HTERT RPE-1 (cell line): ENCODE measurements around the gene SYNDIG1.

Source experiments
- in situ Hi-C: fragments of 300-500 bp; cut with MboI; formaldehyde crosslinking; loops from 4 replicates; pipeline ENCODE4 v1.14.3; 2020; ENCODE audit warnings: low sequenced_read_pairs

SYNDIG1 gene

DNA sequence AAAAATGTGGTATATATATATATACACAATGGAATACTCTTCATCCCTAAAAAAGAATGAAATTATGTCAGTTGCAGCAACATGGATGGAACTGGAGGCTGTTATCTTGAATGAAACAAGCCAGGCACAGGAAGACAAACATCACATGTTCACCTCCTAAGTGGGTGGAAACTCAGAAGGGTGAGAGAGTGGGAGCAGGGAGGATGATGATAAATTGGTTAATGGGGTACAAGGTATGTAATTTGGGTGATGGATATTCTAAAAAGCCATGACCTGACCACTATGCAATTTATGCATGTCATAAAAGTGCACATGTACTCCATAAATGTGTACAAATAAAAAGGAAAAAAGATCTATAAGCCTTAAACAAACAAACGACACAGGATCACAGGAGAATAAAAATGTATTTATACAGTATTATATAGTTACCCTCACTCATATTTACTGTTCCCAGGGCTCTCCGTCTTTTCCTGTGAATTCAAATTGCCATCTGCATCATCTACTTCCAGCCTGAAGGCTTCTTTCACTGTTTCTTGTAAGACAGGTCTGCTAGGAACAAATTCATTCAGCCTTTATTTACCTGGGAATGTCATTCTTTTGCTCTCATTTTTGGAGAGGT is 89.8 kb downstream of the SYNDIG1 start:
- in situ Hi-C loops: no loop called here

DNA sequence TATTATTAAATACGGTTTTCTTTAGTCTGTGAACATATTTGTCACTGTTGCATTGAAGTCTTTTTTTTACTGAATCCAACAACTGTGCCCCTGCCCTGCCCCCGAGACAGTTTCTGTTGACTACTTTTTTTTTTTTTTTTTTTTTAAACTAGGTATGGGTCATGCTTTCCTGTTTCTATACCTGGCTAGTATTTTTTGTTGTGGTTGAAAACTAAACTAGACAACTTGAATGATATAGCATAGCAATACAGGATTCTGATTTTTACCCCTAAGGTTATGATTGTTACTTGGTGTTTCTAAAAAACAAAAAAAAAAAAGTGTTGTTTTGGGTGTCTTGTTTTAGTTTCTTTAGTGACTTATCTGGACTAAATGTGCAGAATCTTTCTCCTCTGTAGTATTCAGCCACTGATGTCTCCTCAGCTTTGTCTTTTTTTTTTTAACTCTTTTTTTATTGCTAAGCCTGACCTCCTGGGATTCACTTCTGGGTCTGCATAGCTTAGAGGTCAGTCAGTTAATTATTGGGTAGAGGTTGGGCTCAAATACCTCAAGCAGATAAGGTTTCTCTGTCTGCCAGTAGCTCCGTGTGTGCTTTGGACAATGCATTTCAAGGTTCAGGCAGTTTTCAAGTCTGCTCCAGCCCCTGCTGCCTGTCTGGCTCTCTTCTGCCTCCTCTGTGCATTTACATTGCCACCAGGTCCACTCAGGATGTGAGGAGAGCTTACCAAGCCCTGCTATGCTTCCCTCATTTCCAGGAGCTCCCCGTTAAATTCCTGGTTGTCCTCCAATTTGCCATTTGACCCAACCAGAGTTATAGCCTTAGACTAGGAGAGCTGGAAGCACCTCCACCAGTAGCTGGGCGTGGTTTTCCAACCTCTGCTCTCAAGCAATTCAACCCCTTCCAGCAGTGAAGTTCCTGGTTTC is 91.4 kb downstream of the SYNDIG1 start:
- in situ Hi-C loops: no loop called here

DNA sequence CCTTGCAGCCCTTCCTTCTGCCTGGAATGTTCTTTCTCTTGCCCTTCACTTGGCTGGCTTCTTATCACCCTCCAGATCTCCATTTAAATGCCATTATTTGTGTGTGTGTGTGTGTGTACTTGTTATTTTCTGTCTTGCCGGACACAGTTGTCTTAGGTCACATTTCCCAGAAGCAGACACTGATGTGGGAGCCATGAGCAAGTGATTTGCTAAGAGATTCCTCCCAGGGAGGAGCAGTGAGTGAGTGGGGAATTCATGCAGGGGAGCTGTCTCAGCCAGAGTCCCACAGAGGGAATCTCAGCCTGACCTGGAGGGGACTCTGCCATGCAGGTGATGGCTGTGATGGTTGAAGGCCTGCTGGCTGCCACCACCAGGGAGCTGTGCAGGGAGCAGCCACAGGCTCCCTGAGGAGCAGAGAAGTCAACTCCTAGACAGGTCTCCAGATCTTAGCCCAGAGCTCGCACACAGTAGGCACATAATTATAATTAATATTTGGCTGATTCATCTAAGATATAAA is 96.5 kb downstream of the SYNDIG1 start:
- in situ Hi-C loops: no loop called here

DNA sequence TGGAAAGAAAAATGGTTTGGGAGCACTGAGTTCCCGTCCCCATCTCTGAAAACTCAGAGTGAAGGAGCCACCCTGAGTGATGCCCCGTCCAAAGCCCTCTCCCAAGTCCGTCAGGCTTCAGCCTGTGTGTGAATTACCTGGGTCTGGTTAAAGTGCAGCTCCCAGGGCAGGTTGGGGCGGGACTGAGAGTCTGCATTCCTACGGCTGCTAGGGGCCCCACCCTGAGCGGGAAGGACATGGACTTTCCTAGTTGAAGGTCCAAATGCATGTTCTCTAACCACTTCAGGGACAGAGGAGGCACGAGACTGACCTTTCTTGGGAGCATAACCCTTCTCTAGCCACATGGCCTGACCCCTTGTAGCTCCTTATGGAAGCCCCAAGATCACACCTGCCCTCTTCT is 97.2 kb downstream of the SYNDIG1 start:
- in situ Hi-C loops: no loop called here

DNA sequence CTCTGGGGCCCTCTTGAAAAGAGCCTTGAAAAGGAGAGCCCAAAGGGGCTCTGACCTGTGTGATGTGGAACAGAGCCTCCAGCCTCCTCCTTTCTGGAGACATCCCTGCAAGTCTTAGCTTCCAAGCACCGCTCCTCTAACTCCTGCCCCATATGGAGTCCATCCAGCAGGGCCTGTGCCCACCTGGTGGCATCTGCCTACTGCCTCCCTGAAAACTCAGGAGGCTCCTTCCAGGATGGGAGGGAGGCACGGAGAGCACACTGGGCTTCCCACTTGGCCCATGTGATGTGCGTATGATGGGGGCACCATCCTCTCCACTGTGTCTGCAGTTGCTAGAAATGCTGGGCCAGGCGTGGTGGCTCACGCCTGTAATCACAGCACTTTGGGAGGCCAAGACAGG is 98.1 kb downstream of the SYNDIG1 start:
- in situ Hi-C loops: no loop called here

DNA sequence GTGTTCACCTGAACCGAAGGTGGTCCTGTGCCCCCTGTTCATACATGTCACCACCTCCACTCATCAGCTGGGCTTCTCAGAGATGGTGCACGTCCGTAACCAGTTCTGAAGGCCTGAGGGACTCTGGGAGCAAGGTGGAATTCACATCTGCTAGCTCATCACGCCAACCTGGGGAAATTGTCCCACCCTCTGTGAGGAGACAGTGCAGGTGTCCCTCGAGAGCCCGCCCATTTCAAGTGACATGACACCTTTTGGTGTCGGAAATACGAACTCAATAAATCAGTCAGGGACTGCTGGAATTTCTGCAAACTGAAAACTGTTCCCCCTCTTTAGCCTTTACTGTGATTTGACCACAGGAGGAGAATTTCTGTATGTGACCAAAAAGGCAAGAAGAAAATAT is 99.4 kb downstream of the SYNDIG1 start:
- in situ Hi-C loops: no loop called here

DNA sequence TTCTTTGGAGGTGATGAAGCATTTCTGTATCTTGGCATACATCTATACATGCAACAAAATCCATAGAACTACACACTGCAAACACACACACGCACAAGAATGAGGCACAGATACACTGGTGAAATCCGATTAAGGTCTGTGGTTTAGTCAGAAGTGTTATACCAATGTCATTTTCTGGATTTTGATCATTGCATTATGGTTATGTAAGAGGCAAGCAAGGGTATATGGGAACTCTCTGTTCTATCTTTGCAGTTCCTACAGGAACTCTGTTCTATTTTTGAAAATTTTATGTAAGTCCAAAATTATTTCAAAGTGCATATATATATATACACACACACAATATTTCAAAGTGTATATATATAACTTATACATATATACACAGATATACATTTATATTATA is 101.7 kb downstream of the SYNDIG1 start:
- in situ Hi-C loops: no loop called here

DNA sequence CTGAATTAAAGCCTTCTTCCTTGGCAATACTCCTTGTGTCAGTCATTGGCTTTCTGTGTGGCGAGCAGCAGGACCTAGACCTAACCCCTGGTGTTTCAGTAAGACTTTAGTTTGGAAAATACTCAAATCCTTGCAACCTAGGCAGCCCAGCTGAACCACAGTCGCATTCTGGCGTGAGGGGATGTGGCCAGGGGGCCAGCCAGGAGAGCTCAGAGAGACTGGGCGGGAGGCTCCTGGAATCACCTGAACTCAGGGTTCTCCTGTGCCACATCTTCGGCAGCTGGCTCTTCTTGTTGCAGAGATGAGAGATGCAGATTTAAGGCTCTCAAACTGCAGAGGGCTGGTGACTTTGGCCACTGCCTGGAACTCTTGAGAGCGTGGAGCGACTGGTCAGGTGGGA is 102.7 kb downstream of the SYNDIG1 start:
- in situ Hi-C loops: no loop called here

DNA sequence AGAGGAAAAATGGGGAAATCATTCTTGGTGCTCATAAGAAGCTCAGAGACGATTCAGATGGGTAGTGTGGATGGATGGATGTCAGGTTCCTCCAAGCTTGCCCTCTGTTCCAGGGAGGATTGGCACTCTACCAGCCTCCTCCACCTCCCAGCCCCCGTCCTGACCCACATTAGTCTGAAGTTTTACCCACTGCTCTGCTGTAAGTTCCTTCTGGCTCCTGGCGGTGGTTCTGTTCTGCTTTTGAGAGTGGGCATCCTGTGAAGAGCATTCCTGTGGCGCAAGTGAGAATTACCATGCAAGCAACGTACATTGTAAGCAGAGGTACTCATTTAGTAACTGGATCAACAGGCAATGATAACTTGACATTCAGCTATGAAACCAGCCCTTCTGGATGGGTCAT is 103.4 kb downstream of the SYNDIG1 start:
- in situ Hi-C loops: no loop called here

DNA sequence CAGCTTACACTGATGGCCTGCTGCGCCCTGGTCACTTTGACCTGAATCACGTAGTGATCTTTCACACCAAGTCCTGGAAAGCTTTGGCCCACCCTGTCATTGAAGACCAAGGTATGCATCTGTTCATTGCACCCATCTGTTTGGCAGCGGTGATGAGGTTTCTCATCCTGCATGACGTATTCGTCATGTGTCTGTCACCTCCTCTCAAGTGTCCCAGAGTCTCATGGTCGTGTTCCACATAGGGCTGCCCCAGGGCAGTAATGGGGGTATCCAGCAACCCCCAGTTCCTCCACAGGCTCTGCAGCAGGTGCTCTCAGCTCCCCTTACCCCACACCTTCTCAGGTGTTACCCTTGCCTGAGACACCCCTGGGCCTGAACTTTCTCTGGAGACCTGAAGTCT is 104.1 kb downstream of the SYNDIG1 start:
- in situ Hi-C loops: no loop called here

DNA sequence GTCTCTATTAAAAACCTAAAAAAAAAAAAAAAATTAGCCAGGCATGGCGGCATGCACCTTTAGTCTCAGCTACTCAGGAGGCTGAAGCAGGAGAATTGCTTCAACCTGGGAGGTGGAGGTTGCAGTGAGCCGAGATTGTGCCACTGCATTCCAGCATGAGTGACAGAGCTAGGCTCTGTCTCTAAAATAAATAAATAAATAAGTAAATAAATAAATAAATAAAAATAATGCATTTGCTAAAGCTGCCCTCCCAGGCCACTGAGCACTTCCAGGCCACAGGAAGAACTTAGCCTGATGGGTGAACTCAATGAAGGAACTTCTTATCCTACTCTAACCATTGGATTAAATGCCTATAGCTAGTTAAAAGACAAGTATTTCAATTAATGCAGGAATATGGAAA is 104.9 kb downstream of the SYNDIG1 start:
- in situ Hi-C loops: no loop called here

DNA sequence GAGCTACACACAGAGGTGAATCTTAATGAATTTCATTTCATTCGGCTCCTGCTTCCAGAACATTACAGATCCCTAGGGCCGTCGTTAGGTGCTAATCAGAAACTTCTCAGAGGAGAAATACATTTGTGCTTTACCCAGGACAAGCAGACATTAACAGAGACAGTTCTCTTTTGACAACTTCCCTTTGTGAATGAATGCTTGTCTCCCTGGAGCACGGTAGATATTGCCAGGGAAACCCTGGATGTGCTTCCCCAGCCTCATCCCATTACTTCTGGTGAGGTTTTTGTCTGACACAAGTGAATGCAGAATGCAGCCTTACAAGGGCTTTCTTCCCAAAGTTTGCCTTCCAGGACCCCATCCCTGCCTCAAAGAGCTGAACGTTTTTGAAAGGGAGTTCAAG is 105.4 kb downstream of the SYNDIG1 start:
- in situ Hi-C loops: no loop called here

DNA sequence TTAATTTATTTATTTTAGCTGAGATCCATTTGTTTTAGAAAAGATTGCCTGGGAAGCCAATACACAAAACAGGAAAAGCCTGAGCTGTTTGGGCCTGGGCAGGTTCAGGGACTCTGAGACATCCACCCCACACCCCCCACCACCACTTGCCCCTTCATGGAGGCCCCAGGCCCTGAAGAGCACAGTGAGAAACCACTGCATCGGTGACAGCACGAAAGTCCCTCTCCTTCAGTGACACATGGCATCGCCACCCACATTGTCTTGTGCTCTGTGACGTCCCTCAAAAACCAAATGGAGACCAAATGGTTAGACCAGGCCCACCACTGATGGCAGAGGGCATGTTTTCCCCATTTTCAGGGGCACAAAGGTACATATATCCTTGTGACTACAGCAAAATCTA is 106.4 kb downstream of the SYNDIG1 start:
- in situ Hi-C loops: no loop called here

DNA sequence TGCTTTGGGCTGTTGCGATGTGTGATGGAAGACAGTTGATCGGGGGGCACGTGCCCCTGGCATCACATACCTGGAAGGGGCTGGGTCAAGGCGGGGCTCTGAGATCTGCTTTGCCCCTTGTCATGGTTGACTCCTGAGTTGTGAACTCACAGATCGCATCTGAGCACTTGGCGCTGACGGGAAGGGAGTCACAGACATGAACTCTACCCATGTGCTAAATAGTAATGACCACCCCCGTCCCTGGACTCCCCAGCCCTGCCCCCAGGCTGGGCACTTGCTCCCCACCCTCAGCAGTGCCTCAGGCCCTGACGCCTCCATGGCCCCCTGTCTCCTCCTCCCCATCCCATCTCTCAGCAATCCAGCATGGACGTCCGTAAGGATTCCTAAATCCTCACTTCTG is 107.0 kb downstream of the SYNDIG1 start:
- in situ Hi-C loops: no loop called here

DNA sequence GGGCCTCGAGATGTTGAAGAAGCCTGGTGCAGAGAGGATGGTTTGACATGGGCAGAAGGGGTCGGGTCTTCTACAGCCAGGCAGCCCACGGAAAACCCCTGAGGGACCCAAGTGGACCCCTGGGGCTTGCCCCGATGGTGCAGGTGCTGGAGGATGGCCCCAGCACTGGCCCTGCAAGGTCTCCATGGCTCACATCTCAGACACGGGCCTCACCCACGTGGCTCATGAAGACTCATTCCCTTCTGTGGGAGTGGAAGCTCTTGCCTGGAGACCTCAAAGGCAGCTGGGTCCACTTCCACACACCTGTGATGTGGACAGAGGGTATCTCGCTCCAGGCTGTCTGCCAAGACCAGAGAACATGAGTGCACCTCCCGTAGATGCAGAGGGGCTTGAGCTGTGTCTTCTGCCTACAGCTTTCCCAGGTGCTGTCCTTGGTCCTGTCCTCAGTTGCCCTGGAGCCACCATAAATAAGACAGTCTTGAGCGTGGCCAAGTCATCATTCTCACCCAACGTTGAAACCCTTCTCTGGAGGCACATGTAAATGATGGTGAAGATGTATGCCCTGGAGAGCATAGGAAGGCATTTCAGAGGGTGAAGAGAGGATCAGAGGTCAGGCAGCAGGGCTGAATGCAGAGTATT is 108.0 kb downstream of the SYNDIG1 start:
- in situ Hi-C loops: no loop called here

DNA sequence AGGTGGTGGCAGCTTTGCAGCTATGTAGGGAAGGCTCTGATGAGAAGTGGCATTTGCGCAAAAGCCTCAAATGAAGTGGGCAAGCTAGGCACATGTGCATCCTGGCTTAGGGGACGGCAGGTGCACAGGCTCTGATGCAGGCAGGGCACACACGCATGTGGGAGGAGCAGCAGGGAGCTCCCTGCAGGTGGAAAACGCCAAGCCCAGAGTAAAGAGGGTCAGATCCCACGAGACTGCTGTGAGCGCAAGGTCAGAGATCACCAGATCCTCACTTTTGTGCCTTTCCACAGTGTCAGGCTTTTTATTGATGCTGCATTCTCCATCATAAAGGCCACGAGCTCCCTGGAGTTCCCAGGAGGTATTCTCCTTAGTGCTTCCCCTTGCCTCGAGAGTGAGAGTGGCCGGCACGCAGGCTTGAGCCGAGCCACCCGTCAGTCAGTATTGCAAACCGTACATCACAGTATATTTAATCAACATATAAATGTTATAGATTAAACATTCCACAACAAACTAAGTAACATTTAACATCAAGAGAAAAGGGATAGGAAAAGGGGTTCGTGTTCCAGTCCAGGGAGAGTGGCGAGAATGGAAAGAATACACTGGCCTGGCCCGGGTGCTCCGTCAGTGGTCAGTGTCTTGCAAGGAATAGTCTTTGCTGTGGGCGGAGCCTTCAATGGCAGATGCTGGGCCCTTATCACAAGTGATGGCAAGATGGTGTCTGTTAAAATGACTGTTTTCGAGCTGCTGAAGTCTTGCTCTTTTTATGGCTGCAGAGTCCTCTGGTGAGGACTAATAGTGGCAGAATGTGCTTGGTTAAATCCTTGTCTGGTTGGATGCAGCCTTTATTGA is 109.4 kb downstream of the SYNDIG1 start:
- in situ Hi-C loops: no loop called here

DNA sequence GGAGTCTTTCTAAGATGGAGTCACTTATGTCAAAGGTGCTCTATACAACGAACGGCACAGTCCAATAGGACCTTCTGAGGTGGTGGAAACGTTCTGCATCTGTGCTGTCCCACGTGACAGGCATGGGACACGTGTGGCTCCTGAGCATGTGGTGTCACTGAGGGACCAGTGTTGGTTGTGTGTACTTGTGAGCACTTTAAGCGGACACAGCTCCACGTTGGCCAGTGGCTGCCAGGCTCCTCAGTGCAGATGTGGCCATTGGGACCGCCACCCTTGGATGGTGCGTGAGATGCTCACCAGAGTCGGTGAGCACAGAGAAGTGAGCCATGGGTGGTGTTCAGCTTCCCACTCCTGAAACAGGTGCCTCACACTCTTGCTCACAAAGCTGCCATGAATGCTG is 110.0 kb downstream of the SYNDIG1 start:
- in situ Hi-C loops: no loop called here

DNA sequence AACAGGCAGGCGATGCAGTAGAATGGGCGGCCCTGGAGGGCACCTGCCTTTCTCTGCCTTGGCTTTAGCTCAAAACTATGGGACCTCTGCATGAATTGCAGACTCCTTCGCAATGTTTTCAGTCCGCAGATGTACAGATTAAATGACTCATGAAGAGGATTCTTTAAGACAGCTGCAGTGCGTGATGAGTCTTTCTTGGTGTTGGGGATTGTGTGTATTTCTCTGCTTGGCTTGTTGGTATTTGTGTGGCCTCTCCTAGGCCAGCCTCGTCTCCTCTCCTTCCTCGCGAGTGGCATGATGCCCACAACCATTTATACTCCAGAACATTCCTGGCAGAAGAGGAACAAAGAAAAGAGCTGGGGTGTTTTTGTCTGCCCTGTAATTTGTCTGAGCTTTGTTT is 110.6 kb downstream of the SYNDIG1 start:
- in situ Hi-C loops: no loop called here

DNA sequence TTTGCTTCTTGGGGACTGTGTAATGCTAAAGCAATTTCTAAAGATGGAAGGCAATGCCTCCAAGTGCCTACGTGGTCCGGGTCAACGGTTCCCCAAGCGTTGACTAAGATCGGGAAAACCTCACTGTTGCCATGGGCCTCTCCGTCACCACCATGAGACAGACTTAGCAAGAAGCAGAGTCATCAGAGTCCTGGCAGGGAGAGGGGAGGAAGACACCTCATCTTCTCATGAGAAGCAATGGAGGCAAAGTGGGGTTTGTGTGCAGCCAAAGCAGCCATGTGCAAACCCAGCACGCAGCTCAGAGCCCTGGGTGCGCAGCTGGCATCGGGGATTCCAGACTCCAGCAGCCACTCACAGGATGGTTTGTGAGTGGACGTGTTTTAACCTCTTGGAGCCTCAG is 111.4 kb downstream of the SYNDIG1 start:
- in situ Hi-C loops: no loop called here

DNA sequence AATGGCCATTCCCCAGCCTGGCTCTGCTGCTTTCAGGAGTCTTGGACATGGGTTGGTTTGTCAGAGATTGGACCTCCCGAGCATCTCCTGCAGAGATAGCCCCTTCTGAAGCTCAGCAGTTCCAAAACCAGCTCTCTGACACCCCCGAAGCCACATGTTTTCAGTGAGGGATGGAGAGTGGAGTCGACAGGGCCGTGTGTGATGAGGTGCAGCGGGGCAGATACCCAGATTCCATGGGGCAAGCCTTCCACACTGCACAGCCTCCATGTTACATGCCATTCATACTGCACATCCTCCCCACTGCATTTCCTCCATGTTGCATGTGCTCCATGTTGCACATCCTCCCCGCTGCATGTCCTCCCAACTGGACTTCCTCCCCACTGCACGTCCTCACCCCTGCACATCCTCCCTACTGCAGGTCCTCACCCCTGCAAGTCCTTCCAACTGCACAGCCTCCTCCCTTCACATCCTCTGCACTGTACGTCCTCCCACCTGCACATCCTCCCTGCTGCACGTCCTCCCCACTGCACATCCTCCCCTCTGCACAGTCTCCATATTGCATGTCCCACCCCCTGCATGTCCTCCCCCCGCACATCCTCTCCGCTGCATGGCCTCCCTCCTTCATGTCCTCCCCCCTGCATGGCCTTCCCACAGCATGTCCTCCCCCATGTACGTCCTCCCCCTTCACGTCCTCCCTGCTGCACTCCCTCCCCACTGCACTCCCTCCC is 112.2 kb downstream of the SYNDIG1 start:
- in situ Hi-C loops: no loop called here
